ENCODE results near the gene SFI1.
"Not testable (repeated sequence)": the region's sequence is repeated elsewhere in the genome, so short reads cannot be mapped to it uniquely, and the experiment has no call there.

SFI1 gene

DNA sequence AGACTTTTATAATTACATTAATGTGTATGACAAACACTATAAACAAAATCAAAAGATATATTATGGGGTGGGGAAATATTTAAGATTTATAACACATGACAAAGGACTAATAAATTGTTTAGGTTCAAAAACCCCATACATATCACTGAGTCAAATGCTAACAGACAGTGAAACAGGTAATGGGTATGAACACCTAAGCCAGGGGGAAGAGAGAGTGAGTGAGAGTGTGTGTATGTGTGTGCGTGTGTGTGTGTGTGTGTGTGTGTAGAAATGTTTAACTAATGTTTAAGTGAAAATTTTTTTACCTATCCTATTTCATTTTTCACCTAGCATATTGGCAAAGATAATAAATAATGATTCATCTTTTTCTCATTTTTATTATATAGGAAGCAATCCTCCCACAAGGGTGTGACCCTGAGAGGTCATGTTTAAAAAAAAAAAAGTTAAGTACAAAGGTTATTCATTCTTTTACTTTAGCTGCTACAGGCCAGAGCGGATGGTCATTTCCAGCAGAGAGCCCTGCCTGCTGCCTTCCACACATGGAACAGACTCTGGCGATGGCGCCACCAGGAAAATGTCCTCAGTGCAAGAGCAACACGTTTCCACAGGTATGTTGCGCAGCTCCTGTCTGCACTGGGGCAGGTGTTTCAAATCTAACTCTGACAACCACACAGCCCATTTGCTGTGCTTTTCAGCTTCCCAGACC is 92.8 kb downstream of the SFI1 start:
- DNase-seq, result no peak

- not testable (repeated sequence) for DNase-seq
Measured at GRCh38 chr22:31590161-31590560, 93.8 kb downstream of the SFI1 start.

- no peak for DNase-seq
Measured at GRCh38 chr22:31595271-31595670, 98.9 kb downstream of the SFI1 start.

- no peak for DNase-seq
Measured at GRCh38 chr22:31602259-31602952, 106.1 kb downstream of the SFI1 start.

DNA sequence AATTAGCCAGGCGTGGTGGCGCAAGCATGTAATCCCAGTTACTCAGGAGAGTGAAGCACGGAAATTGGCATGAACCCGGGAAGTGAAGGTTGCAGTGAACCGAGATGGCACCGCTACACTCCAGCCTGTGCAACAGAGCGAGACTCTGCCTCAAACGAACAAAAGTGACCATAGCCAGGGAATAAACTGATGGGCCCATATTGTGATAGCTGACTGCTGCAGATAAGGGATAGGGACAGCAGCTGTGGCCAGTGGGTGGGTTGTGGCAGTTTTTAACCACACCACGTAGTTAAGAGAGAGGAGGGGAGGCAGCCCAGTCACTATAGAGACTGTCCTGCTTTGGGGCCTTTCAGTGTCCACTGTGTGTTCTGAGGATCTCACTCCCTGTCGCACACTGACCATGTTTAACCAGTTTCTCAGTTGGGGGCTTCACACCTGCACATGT is 106.8 kb downstream of the SFI1 start:
- no peak for DNase-seq

- DNase-seq, result no peak
Measured at GRCh38 chr22:31603574-31603973, 107.2 kb downstream of the SFI1 start.

DNA sequence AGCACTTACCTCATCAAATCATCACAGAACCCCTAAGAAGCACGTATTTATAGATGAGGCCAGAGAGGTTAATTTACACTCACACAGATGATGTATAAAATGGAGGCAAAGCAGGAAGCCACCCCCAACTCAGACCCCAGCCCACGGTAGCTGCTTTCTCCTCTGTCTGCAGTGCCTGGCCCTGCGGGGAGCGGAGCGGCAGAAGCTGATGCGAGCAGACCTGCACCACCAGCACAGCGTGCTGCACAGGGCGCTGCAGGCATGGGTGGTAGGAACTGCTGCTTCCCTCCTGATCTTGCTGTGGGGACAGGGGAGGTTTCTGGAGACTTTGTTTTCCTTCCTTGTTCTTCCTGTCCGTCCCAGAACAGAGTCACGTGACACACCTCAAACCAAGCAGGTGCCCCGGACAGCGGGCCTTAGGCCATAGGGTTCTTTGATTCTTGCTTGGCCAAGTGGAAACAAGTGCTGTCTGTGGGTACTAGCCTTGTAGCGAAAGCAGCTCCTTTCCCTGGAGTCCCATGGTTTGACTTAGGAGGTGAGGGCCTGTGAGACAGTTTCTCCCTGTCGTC is 107.9 kb downstream of the SFI1 start:
- no peak for DNase-seq

GRCh38 chr22:31604746-31605705 is 108.7 kb downstream of the SFI1 start:
- no peak for DNase-seq

DNA sequence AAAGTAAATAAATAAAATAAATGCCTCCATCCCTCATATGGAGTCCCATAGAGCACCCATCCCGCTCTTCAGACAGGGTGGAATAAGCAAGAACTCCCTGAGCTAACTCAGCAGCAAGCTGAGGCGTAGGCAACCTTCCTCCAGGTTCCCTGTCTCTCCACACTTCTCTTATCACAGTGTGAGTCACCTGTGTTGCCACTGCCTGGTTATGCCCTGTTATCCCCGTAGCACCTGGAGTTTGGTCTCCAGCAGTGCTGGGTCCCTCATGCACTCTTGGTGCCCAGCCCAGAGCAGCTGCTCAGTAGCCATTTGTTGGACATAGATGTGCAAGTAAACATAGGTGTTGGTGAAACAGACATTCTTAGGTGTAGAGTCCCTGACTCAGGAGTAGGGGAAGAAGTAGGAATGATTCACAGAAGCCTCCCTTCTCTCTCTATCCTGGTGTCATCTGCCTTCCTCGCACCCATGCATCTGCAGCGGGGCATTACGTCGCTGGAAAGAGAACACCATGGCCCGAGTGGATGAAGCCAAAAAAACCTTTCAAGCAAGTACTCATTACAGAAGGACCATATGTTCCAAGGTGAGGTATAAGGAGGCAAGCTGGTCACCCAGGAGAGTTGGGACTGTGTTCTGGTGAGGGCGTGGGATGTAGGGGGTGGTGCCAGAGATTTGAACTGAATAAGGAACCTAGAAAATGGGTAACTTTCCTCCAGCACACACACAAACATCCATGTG is 109.7 kb downstream of the SFI1 start:
- no peak for DNase-seq

DNA sequence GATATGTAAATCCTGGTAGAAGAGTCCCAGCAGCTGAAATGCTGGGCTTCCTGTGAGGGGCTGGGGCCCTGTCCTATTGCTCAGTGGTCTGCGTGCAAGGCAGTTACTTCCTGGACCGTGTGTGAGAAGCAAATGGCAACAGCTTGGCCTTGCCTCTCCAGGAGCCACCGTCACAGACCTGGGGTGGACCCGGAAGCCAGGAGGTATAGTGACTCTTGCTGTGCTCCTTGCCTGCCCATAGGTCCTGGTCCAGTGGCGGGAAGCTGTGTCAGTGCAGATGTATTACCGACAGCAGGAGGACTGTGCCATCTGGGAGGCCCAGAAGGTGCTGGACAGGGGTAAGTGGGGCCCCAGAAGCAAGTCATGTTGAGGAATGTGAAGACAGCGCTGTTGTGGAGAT is 111.4 kb downstream of the SFI1 start:
- DNase-seq, result no peak

GRCh38 chr22:31609716-31610115 is 113.4 kb downstream of the SFI1 start:
- no peak for DNase-seq

- DNase-seq, result no peak
Measured at GRCh38 chr22:31610611-31611010, 114.3 kb downstream of the SFI1 start.

GRCh38 chr22:31611061-31611760 is 114.9 kb downstream of the SFI1 start:
- DNase-seq, result no peak

GRCh38 chr22:31612891-31613285 is 116.6 kb downstream of the SFI1 start:
- DNase-seq, result no peak

DNA sequence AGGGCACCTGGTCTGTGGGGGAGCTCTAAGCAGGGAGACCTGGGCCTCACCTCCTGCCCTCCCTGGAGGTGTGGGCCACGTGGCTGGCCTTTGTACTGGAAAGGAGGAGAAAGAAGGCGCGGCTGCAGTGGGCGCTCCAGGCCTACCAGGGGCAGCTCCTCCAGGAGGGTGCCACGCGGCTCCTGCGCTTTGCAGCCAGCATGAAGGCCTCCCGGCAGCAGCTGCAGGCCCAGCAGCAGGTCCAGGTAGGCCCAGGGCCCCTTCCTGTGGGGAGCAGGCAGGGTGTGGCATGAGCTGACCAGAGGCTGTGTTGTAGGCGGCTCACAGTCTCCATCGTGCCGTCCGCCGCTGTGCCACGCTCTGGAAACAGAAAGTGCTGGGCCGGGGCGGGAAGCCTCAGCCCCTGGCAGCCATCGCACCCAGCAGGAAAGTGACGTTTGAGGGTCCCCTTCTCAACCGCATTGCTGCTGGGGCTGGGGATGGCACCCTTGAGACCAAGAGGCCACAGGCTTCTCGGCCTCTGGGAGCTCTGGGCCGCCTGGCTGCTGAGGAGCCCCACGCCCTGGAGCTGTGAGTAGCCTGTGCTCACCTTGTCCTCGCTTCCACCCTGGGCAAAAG is 117.1 kb downstream of the SFI1 start:
- no peak for DNase-seq

GRCh38 chr22:31613904-31614296 is 117.6 kb downstream of the SFI1 start:
- no peak for DNase-seq

- DNase-seq, result no peak
Measured at GRCh38 chr22:31614781-31615490, 118.6 kb downstream of the SFI1 start.

DNA sequence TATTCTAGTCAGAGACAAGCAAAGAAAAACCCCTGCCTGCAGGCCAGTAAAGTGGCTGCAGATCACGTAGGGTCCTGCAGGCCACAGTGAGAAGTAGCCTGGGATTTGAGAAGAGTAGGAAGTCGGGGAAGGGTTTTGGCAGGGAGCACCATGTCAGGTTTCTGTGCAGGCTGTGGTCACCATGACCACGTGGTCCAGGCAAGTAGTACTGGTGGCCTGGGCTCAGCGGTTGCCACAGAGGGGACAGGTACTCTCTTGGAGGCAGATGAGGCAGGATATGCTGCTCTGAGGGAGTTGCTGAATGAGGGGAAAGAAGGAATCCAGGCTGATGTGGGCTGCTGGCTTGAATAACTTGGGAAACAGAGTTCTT is 119.1 kb downstream of the SFI1 start:
- no peak for DNase-seq

DNA sequence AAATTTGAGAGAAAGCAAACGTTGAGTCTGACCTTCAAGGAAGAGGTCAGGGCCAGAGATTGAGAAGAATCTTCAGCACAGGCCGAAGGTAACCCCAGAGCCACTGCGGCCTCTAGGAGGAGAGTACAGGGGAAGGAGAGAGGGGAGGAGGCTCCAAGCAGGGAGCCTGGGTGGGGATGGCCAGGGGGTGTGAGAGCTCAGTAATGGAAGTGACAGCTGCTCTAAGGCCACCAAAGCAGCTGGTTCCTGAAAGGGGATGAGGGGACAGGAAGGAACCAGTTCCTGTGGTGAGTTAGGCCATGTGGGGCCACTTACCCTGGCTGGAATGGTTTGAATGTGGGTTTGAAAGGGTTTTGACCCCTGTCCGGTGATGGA is 119.6 kb downstream of the SFI1 start:
- peak; percentile 38 for DNase-seq

DNA sequence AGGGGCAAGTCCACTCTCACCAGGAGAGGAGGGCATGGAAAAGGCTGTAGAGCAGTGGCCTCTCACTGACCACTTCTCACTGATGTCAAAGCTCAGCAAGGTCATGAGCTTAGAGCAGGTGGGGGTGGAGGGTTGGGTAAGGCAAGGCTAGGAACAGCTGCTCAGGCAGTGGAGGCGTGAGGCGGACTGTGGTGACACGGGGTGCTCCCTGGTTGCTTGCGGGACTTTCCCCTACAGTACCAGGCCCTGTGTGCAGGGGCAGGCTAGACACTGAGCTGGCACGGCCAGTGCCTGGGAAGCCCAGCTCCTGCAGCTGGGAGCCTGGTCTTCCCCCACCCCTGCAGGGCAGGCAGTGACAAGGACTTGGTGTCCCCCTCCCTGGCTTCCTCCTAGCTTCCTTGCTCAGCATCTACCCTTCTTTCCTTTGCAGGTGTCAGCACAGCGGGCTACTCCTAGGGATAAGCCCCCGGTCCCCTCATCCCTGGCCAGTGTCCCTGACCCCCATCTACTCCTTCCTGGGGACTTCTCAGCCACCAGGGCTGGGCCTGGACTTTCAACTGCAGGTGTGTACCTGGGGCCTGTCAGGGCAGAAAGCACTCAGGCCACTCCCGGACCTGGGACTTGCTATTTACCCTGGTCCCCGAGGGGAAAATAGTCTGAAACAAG is 120.1 kb downstream of the SFI1 start:
- no peak for DNase-seq

All from eye (tissue), 1 donor.